Ascending aorta (tissue), 2 donors: ENCODE results near the gene YKT6. TPM values are rescaled to one million over a fixed set of nuclear protein-coding genes. Genes with fewer than 3 reads are reported as not detected.

Source experiments
- DNase-seq, 2 donors: peaks; one replicate each; pipeline ENCODE4 v3.0.0-alpha.2; 2019; ENCODE audit warnings: low spot score in 2 of 2
- H3K27ac ChIP-seq, 2 donors: fragments of 200-600 bp; sonication (generic); one replicate each; pipeline ENCODE4 v1.5.1; 2016 to 2017; ENCODE audit warnings: mild to moderate bottlenecking in 1 of 2
- H3K27me3 ChIP-seq: fragments of 200-600 bp; sonication (generic); one replicate; pipeline ENCODE4 v1.5.1; 2017
- H3K36me3 ChIP-seq, 2 donors: fragments of 200-600 bp; sonication (generic); one replicate each; pipeline ENCODE4 v1.5.1; 2016
- H3K4me1 ChIP-seq, 2 donors: fragments of 200-600 bp; sonication (generic); one replicate each; pipeline ENCODE4 v1.5.1; 2016 to 2017; ENCODE audit warnings: mild to moderate bottlenecking in 1 of 2
- H3K4me3 ChIP-seq, 2 donors: fragments of 200-600 bp; sonication (generic); one replicate each; pipeline ENCODE4 v1.5.1; 2016 to 2017; ENCODE audit warnings: mild to moderate bottlenecking in 1 of 2
- H3K9me3 ChIP-seq, 2 donors: fragments of 200-600 bp; sonication (generic); one replicate each; pipeline ENCODE4 v1.5.1; 2016
- CTCF ChIP-seq, 3 experiments: fragments of 200-600 bp in 2 of 3; fragments of 450-650 bp in 1 of 3; sonication (generic) in 2 of 3; IDR thresholded peaks; one replicate each; pipeline ENCODE4 v1.5.1; 2016 to 2019; ENCODE audit warnings: antibody characterized with exemption in 3 of 3, mild to moderate bottlenecking in 1 of 3, moderate library complexity in 1 of 3
- intact Hi-C: fragments of 100-400 bp; cut with DNase I; formaldehyde crosslinking; loops from one replicate; pipeline ENCODE4 v1.15.1; 2023
- total RNA-seq: library from RNA; depleted of rRNA; stranded (reverse); fragments of >200 nt; gene quantifications from one replicate; pipeline ENCODE4 v1.1.0, GENCODE V29; 2016

Gene YKT6
- total RNA-seq, 1 donor from 2014 or later = 40.1 TPM

DNA sequence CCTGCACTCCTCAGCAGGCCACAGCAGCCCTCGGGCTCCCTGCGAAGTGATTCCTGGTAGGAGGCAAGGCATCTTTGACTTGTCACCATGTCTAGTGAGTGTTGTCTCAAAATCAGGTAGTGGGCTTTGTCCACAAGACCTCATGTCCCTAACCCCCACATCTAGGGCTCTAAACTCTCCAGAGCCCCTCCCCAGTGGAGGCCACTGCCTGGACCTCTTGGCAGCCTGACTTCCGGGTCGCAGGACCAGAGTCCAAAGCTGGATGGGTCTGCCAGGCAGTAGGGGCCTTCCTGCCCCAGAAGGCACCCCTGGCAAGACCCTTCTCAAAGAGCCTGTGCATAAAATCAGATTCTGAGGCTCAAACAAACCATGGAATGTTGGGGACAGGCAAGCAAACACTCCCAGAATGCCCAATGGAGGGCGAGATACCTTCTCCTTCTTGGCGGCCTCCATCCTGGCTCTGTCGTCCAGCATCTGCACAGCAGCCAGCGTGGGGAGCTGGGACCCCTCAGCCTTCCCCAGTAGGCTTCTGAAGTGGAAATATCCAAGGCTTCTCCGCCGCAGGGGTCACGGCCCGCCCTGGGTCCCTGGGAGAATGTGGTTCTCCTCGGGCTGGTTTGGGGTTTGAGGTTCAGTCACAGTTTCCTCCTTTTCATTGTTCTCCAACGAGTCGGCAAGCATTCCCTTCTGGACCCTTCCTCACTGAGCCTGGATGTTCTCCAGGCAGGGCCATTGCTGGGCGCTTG lies 12.1 kb upstream of the YKT6 start:
- no peaks in the 10 kb centered on the region for H3K36me3 ChIP-seq
- H3K4me3 ChIP-seq = no peak overlapping the region
- intact Hi-C loops = no loop called here
- no peak overlapping the region for H3K27ac ChIP-seq
- no peaks in the 10 kb centered on the region for H3K4me1 ChIP-seq
- TF ChIP-seq CTCF (IDR thresholded peaks at IDR 0.05) = no peak
- no peaks in the 10 kb centered on the region for H3K27me3 ChIP-seq
- no peaks in the 10 kb centered on the region for H3K9me3 ChIP-seq
- DNase-seq = peak in 1 of 2 donors; percentile 42

GRCh38 chr7:44189286-44189992 lies 11.3 kb upstream of the YKT6 start, which contains the start of gene GCK:
Gene GCK (minus strand): TSS chr7:44189439. CDS start chr7:44188953, 486 bp downstream.
- TF ChIP-seq CTCF (IDR thresholded peaks at IDR 0.05) = no peak
- peak in 1 of 2 donors; percentile 41 for DNase-seq
- Histone ChIP-seq H3K27ac (no peak within 1 kb of the TSS), H3K36me3 (no peaks in the 10 kb centered on the region), H3K4me1 (no peaks in the 10 kb centered on the region), H3K4me3 (no peak within 1 kb of the TSS), H3K27me3 (no peaks in the 10 kb centered on the region), H3K9me3 (no peaks in the 10 kb centered on the region)
- intact Hi-C loops = no loop called here

- H3K27ac ChIP-seq = no peak overlapping the region
- intact Hi-C loops = no loop called here
- no peaks in the 10 kb centered on the region for H3K4me1 ChIP-seq
- H3K9me3 ChIP-seq = no peaks in the 10 kb centered on the region
- no peaks in the 10 kb centered on the region for H3K27me3 ChIP-seq
- H3K36me3 ChIP-seq = no peaks in the 10 kb centered on the region
- no peak overlapping the region for H3K4me3 ChIP-seq
- no peak for DNase-seq
- no peak for TF ChIP-seq CTCF (IDR thresholded peaks at IDR 0.05)
Observed at GRCh38 chr7:44189993-44190872, 10.5 kb upstream of the YKT6 start.

DNA sequence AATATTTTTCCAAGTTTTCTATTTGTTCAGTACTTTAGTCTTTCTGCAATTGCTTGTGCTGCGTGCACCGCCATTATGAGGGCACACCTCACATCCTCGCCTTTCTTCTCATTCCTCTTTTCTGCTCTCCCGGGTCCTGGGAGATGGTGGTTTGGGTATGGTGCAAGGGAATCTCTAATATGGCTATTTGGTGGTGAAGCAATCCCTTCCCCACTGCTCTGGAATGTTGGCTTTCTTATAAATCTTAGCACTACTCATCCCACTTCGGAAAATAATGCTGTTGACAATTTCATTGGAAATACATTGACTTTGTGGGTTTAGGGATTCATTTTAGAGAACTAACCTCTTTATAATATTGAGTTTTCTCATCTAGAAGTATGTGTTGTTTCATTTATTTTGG lies 9.6 kb upstream of the YKT6 start:
- no peaks in the 10 kb centered on the region for H3K4me1 ChIP-seq
- no peaks in the 10 kb centered on the region for H3K36me3 ChIP-seq
- no peaks in the 10 kb centered on the region for H3K27me3 ChIP-seq
- no peak for DNase-seq
- intact Hi-C loops = no loop called here
- no peak for TF ChIP-seq CTCF (IDR thresholded peaks at IDR 0.05)
- no peak overlapping the region for H3K27ac ChIP-seq
- no peak overlapping the region for H3K4me3 ChIP-seq
- no peaks in the 10 kb centered on the region for H3K9me3 ChIP-seq

GRCh38 chr7:44193011-44193802 lies 7.6 kb upstream of the YKT6 start:
- H3K36me3 ChIP-seq = no peaks in the 10 kb centered on the region
- H3K4me1 ChIP-seq = no peaks in the 10 kb centered on the region
- DNase-seq = peak in 1 of 2 donors; percentile 22
- H3K27me3 ChIP-seq = no peaks in the 10 kb centered on the region
- intact Hi-C loops = no loop called here
- H3K27ac ChIP-seq = no peak overlapping the region
- H3K4me3 ChIP-seq = no peak overlapping the region
- no peak for TF ChIP-seq CTCF (IDR thresholded peaks at IDR 0.05)
- H3K9me3 ChIP-seq = no peaks in the 10 kb centered on the region
